Measurements from ENCODE around the gene PAM.

The PAM gene

GRCh38 chr5:102910240-102911226 is 155.4 kb downstream of the PAM start:
- DNase-seq (ENCODE audit: low spot score) = no peak
- H3K27ac ChIP-seq = peak overlapping the region; percentile 16 to 55
- no peak overlapping the region for H3K4me3 ChIP-seq
- TF ChIP-seq CTCF (IDR thresholded peaks at IDR 0.05) = no peak

GRCh38 chr5:102911973-102912372 is 156.9 kb downstream of the PAM start:
- TF ChIP-seq CTCF (IDR thresholded peaks at IDR 0.05) = no peak
- no peak for DNase-seq (ENCODE audit: low spot score)
- Histone ChIP-seq H3K27ac (peak overlapping the region in 1 of 2 donors; percentile 20), H3K4me3 (no peak overlapping the region)

- H3K27ac ChIP-seq = no peak overlapping the region
- no peak overlapping the region for H3K4me3 ChIP-seq
- no peak for DNase-seq (ENCODE audit: low spot score)
- TF ChIP-seq CTCF (IDR thresholded peaks at IDR 0.05) = no peak
Measured at GRCh38 chr5:102916109-102916508, 161.0 kb downstream of the PAM start.

GRCh38 chr5:102918986-102919610 is 164.0 kb downstream of the PAM start:
- no peak for TF ChIP-seq CTCF (IDR thresholded peaks at IDR 0.05)
- DNase-seq (ENCODE audit: low spot score) = no peak
- no peak overlapping the region for H3K27ac ChIP-seq
- no peak overlapping the region for H3K4me3 ChIP-seq

GRCh38 chr5:102920762-102921161 is 165.7 kb downstream of the PAM start:
- TF ChIP-seq CTCF (IDR thresholded peaks at IDR 0.05) = no peak
- Histone ChIP-seq H3K4me3 (no peak overlapping the region), H3K27ac (no peak overlapping the region)
- no peak for DNase-seq (ENCODE audit: low spot score)

GRCh38 chr5:102921341-102922044 is 166.4 kb downstream of the PAM start:
- no peak for TF ChIP-seq CTCF (IDR thresholded peaks at IDR 0.05)
- no peak for DNase-seq (ENCODE audit: low spot score)
- H3K4me3 ChIP-seq = no peak overlapping the region
- no peak overlapping the region for H3K27ac ChIP-seq
